ENCODE data around the gene TCF7L2.
"Not testable (repeated sequence)": the region's sequence is repeated elsewhere in the genome, so short reads cannot be mapped to it uniquely, and the experiment has no call there.

TCF7L2 gene

DNA sequence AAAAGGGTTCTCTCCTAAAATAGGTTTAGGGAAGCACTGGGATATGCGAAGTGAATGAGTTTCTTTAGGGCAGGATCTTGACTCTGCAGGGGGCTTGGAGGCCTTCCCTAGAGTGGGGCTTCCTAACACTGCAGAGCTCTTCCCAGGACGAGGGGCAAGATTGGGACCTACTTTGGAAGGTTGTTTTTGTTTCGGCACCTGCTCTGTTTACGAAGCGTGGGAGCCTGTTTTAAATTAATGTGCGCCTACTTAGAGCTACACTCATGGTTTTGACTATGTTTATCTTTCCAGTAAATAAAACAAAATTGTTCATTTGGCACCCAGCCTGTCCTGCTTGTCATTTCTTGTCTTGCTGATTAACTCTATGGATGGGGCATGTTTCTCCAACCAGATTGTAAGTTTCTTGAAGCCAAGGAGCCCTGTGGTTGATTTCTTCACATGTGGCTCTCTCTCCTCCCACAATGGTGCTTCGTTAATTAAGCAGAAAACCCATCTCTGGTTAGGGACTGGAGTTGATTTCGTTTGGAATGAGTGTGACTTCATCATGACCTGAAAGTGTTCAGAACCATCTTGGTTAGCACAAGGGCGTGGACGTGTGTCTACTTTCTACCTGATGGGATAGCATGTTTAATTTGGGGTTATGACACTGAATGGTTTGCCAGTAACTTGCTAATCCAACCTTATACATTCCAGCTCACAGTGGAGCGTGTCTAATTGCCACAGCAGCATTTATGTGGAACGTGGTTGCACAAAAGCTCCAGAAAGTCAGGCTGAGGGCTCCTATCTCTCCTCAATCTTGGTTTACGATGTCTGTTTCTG lies 98.1 kb downstream of the TCF7L2 start:
- DNase-seq, result no peak

DNA sequence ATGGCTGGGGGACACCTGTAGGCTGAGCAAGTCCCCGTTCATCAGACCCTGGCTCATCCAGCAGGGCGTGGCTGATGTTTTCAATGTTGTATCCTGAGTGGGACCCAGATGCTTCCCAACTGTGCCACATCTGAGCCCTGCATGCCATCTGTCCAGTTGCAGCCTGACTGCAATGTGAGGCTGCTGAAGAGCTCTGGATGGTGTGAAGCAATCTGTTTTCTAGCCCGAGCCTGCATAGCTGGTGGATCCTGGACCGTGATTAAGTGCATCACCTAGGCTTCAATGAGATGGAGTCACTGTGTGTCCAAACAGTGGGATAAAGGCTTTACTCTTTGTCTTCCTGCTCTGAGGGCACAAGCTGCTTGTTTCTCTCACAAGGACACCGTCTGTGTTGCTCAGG lies 99.8 kb downstream of the TCF7L2 start:
- DNase-seq, result no peak

DNA sequence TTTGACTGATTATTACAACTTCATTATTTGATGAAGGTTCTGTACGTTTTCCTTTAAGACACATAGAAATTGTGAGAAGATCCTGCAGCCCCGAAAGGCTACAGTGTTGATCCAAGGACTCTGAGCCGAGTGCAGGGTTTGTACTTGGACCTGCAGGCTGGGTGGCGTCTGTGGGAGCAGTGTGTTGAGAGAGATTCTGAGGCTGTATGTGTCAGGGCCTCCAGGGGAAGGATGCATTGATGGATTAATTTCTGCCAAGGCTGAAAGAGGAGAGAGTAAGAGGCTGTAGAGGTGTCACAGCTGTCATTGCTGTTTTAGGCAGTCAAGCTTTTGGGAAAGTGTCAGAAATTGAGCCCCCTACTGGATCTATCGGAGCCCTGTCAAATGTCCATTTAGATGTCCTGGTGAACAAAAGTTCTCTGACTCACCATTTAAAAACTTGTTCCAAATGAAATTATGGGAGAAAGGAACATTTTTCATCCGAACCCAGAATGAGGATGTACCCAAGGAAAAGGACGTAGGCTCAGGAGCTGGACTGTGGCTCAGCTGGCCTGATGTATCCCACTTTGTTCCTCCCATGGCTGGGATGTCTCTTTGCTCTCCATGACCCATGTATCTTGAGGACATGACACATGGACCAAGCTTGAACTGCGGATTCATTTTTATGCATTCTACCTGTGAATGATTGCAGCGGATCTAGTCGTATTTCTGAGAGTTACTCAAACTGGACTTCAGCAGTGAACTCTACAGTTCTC lies 102.2 kb downstream of the TCF7L2 start:
- no peak for DNase-seq

DNA sequence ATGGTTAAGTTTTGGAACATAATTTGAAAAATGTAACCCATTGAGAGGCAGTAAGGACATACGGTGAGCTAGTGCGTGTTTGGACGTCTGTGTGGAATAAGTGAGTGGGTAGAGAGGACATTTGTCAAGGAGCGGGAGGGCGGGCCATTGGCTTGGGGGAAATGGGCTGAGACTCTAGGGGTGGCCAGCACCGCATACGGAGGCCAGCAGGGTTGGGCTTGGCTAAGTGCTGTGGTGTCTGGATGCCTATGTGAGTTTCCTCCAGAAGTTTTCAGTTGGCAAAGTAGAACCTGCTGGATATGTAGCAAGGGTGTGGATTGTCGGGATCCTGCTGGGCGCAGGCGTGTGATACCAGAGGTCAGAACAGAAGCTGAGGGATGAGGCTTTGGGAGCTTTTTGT lies 103.0 kb downstream of the TCF7L2 start:
- DNase-seq, result no peak

DNA sequence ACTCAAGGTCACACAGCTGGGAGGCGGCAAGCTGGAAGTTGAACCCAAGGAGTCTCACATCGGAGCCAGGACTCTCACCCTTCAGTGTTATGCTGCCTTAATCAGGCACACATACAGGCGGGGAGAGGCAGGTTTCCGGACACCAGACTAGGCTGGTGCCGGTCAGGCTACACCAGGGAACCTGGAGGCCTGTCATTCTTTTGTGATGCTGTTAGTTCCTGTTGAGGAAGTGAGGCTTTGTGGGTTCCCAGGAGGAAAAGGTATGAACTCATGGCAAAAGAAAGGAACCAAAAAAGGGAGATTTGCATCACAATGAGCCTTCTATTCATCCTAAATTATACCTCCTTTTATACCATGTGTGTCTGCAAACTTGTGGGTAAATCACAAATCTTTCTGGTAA lies 103.8 kb downstream of the TCF7L2 start:
- no peak for DNase-seq

DNA sequence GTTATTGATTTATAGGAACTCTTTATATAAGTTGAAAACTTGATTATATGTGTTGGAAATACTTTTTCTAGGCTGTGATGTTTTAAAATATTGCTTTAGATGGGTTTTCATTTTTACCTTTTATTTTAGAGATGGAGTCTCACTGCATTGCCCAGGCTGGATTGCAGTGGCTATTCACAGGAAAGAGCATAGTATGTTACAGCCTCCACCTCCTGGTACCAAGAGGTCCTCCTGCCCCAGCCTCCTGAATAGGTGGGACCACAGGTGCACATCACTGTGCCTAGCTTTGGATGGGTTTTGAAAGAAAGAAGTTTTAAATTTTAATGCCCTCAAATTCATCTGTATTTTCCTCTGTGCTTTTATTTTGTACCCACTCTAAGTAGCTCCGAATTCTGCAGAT lies 105.4 kb downstream of the TCF7L2 start:
- DNase-seq, result no peak

DNA sequence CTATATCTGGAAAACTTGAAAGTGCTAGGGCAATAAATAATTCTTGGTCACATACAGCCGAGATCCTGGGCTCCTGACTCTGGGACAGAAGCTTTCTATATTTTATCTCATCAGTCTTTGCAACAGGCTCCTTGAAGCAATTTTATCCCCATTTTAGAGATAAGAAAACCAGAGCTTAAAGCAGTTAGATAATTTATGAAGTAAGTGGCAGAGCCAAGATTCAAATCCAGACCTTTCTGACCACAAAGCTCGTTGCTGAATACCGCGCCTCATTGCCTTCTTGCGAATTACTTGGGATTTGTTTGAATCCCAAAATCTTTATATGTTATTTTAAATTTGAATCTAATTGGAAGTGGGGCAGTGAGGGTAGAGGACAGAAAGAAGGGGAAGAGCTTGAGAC lies 106.0 kb downstream of the TCF7L2 start:
- no peak for DNase-seq

DNA sequence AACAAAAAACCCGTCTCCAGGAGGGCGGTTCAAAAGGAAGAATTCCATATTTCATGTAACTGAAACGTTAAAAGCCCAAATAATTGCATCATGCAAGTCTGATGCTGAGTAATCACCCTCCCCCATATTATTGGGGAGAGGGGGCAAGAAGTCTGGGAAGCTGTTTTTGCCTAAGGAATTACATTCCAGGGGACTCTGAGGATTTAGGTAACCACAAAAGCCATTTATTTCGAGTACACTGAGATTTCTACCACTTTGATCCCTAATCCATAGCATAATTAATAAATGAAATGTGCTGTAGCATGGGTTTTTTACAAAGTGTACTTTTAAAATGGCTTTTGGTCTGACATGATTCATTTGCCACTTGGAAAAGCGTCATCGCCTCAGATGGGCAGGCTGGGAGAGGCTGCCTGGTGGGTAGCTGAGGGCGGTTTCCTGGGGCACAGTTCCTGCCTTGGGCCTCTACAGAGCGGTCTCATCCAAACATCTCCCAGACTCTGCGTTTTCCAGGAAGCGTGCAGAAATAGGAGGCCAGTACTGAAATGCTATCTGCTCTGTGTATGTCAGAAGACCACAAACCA lies 106.5 kb downstream of the TCF7L2 start:
- DNase-seq, result no peak

DNA sequence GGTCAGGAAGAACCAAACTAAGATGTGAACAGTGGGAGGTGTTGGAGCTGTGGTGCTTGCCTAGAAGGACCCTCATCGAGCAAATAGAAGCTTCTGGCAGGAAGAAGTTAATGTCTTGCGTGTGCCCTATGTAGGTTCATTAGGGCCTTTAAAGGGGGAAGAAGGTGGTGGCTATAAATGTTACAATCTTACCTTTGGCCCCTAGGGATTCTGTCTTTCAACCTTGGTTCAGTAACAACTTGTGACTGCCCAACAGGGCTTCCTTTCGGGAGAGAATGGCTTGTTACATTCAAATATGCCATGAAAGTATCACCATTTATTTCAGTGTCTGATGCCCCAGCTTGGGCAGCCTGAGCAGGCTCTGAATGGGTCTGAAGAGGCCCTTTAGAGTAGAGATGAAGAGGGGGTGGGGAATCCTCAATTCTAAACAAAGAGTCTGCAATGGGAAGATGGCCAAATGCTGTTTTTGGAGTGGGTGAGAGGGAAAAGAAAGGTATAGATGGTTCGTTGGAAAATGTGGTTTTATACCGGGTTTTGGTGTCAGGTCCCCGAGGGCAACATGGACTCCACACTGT lies 108.0 kb downstream of the TCF7L2 start:
- no peak for DNase-seq

DNA sequence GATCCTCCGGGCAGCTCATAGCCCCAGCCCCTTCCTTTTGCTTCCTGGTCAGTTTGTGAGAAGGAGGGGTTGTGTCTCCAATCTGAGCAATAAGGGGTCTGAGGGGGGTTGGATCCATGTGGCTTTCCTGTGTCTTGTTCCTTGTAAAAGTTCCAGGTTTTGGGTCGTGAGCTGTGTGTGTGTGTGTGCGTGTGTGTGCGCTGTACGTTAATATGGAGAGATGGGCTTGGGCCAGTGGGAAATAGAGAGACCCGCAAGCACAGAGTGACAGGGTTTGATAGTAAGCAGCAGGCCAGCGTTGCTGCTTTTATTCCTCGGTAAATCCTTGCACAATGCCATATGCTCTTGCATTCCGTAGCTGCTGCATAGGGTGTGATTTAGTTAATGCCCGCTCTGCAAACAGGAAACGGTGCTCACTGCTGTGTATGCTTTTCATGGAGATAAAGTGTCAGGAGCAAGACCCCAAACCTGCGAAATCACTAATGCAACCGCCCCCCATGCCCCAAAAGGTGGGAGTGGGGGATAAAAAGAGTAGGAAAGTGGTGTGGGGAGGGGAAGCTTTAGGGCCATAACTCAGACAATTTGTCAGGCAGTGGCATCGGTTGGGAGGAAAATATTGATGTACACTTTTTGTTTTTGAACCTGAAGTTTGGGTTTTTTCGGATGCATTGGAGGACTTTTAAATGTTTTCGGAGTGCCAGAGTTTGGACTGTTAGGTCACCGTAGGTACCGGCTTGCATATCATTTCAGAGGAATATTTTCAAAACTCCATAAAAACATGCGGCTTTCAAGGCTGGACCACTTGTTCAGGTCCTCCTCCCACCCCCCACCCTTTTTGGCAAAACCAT lies 108.7 kb downstream of the TCF7L2 start:
- no peak for DNase-seq

DNA sequence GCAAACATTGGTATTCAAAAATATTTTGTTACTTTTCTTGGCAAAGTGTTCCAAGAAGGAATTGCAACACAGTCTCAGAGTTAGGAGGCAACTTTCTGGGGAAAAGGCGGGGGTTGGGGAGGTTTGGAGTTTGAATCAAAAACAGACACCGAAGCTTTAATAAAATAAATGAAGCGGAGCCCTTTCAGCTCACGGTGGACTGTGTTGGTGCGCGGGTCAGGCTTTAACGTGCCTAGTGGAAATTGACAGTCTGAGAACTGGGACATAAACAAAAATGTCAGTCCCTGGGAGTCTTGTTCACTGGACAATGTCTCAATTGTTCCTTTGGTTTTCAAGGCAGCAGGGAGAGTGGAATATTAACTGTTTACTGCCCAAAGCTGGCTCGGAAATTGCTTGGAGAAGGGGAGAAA lies 109.3 kb downstream of the TCF7L2 start:
- no peak for DNase-seq

DNA sequence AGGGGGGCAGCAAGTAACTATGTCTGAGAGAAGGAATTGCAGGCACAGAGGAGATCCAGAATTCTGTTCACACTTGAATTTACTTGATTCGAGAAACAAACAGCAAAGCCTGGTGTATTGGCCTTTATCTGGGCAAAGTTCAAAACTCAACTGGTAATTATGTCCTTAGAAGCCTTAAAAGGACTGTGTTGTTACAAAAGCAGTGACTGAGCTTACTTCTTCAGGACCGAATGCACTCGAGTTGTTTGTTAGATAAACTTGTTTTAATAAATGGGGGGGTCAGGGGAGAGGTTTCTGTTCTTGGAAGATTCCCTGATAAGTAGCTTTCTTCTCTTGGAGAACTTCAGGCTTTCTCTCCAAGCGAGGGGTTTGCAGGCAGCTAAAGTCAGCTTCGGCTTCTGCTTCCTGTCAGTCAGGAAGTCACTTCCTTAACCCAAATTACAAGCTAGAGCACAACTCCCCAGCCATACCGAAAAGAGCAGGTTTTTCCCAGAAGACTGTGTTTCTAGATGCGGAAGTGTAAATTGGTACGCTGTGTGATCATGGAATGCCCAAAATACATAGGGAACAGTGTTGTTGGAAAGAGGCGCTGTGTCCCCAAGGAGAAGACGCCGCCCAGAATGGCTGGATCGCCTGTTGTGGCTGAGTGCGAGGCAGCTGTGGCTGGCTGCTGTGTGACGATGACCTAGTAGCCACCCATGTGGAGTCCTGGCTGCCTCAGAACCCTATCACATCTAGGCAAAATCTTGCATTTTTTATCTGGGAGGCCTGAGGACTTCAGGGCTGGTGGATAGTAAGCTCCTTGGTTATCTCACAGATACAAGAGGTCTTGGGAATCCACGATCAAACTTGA lies 110.4 kb downstream of the TCF7L2 start:
- peak in 1 of 2 donors; percentile 43 for DNase-seq

DNA sequence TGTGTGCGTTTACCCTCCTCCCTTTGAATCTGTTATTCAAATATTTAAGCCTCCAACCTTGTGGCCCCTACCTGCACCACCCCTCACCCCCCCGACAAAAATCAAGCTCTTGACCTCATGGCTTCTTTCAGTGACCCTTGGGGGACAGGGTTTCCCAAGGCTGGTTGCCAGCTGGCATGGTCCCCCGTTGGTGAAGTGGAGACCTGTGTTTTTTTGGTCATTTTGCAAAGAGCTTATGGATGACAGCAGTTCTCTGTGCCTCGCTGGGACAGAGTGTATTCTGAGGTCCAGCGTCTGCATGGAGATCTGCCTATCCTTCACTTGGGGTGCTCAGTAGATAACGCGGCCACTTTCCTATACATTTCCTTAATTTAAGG lies 111.0 kb downstream of the TCF7L2 start:
- DNase-seq, result no peak

DNA sequence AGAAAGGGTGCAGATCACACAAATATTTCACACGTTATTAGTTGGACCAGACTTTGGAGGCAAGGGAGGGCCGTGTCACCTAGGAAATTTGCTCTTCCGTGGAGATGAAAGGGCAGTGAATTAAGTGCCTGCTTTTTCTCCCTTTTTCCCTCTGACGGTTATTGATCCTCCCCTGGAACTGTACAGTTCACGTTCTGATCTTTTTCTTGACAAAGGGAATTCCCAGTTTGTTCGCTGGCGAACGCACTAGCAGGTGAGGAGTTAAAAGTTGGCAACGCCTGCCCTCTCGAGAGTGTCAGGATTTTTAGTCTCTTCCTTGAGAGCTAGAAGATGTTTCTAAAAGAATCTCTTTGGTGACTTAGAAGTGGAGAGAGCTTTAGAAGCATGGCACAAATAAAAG lies 111.5 kb downstream of the TCF7L2 start:
- no peak for DNase-seq

DNA sequence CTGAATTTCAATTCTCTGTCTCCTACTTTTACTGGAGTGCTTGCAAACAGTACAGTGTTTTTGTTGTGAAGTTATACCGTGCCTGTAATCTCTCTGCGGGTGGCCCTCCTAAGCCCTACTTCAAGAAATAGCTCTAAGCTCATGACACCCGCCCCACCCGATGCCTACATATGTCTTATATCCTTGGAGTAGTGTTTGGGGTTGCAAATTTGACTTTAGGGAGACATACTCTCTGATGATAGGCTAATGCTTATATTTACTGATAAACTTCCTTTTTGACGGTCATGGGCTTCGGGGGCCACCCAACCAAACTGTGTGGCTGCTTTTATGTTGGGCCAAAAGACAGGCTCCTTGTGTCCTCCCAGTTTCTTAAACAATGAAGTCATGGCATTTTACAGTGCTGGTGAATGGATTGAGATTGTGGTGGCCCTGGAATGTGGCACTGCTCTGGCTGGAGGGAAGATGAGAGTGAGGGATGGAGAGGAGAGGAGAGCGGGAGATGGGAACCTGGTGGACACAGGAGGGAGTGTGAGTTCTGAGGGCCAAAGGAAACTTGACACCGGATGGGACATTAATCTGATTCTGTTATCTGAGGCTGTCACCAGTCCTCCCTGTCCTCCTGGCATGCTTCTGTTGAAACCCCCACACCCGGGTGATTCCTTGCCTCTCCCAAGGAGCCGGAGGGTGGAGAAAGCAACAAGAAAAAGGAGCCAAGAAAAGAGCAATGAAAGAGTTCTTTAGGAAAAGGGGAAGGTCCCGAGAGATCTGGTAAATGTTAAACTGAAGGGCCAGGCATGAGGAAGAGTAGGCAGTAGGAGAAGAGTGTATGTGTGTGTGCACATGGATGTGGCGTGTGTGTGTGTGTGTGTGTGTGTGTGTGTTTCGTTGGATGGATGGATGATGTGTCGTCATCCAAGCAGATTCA lies 113.3 kb downstream of the TCF7L2 start:
- DNase-seq, result no peak

DNA sequence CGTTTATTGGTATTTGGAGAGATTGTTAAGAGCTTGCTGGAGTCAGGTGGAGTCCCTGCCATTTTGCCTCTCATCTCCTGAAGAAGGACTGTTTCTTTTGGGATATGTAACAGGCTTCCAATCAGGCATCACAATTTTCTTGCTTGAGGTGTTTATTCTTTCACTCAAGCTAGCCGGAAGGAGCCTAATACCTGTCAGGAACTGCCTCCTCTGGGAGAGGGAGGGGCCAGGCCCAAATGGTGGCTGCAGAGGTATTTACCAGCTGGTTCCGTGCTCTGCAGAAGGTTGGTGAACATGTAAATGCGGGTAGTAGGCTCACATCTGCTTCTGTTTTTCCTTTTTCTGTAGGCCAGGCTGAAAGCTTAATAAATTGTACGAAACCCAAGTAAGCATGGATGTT lies 114.0 kb downstream of the TCF7L2 start:
- no peak for DNase-seq

DNA sequence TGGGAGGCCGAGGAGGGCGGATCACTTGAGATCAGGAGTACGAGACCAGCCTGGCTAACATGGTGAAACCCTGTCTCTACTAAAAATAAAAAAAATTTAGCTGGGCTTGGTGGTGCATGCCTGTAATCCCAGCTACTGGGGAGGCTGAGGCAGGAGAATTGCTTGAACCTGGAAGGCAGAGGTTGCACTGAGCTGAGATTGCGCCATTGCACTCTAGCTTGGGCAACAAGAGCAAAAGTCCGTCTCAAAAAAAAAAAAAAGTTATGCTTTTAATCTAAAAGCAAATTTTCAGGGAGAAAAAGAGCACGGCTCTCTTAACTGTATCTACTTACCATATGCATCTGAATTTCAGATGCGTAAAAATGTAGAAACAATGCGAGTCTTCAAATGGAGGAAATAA lies 116.1 kb downstream of the TCF7L2 start:
- DNase-seq, result not testable (repeated sequence)

DNA sequence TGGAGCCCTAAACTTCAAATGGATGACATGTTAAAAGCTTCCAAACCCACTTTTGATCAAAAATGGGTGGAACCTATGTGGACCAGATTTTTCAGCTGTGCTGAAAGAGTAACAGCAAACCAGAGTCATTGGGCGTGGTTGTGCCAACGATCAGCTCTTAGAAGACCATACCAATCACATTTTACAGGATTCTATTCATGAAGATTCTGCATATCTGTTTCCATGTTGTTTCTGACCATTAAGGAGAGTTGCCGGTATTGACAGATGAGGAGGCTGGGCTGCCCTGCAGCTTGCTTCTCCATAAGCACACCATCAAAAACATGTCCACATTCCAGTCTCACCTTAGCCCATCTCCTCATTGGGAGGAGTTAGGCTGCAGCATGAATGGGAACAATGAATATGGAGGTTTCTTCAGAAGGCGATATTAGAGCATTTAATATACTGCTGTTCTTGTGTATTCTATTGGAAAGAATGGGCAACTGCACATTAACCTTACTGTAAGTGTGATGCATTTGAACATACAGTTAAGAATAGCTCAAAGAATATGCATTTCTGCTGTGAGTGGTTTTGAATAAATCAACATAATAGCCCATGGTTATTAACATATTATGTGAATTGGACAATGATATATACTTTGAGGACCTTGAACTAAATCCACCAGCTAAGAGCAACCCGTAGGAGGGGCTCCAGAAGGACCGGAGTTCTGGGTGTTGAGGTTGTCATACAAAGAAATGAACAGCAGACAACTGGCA lies 116.7 kb downstream of the TCF7L2 start:
- no peak for DNase-seq

DNA sequence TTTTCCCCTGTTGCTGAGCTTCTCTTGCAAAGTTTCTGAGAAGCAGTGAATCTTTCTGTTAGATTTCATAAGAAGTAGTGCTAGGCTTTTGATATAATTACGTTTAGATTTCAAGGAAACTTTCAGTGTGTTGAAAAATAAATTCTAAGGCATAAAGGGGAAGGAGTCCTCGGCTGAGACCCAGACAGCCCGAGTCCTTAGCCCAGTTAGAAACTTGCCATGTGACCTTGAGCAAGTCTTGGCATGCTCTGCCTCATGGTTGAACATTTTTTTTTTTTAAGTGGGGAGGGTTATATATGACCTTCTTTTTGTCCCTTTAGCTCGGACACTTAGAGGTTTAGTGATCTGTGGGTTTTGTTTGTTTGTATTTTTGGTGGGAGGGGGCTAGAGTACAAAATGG lies 117.5 kb downstream of the TCF7L2 start:
- no peak for DNase-seq

Data from bone marrow (tissue), 2 donors.